ENCODE results near the gene OSCP1.
"Not testable (repeated sequence)": the region's sequence is repeated elsewhere in the genome, so short reads cannot be mapped to it uniquely, and the experiment has no call there.

Gene OSCP1

GRCh38 chr1:36450270-36450918 is at the start of gene OSCP1:
TSS of gene OSCP1 (minus strand) at chr1:36450451. CDS start at chr1:36450369, 82 bp downstream.
- peaks cover 16% of the 10 kb centered on the region for H3K36me3 Mint-ChIP-seq (ENCODE audit: low read depth)
- H3K4me1 Mint-ChIP-seq = peaks cover 49% of the 10 kb centered on the region
- TF ChIP-seq CTCF (IDR thresholded peaks at IDR 0.05) = no peak
- H3K27ac Mint-ChIP-seq = peak within 1 kb of the TSS; percentile 96
- H3K9me3 Mint-ChIP-seq = no peaks in the 10 kb centered on the region
- peak within 1 kb of the TSS; percentile 93 for H3K4me3 Mint-ChIP-seq
- DNase-seq = peak; percentile 95
- peaks cover 8% of the 10 kb centered on the region for H3K27me3 Mint-ChIP-seq (ENCODE audit: low read depth, poor library complexity)

DNA sequence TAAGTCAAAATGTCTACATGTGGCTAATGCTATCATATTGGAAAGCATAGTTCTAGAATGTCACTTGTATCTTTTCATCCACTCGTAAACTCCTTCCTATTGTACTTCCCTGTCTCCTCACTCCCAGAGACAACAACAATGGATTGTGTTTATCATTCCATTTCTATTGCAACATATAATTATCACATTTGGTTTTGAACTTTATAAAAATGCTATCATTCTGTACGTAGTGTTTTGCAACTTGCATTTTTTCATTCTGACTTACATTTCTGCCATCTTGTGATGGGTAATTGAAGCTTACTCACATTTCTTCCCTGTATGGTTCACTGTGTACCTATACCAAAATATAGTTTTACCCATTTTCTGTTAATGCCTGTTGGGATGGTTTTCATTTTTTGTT is 47.0 kb upstream of the OSCP1 start:
- no peaks in the 10 kb centered on the region for H3K36me3 Mint-ChIP-seq (ENCODE audit: low read depth)
- H3K4me1 Mint-ChIP-seq = no peaks in the 10 kb centered on the region
- H3K4me3 Mint-ChIP-seq = no peak overlapping the region
- peaks cover 13% of the 10 kb centered on the region for H3K27me3 Mint-ChIP-seq (ENCODE audit: low read depth, poor library complexity)
- H3K27ac Mint-ChIP-seq = no peak overlapping the region
- no peak for TF ChIP-seq CTCF (IDR thresholded peaks at IDR 0.05)
- no peak for DNase-seq
- H3K9me3 Mint-ChIP-seq = no peaks in the 10 kb centered on the region

- H3K4me1 Mint-ChIP-seq = peaks cover 13% of the 10 kb centered on the region
- no peak for TF ChIP-seq CTCF (IDR thresholded peaks at IDR 0.05)
- H3K27ac Mint-ChIP-seq = no peak overlapping the region
- no peak overlapping the region for H3K4me3 Mint-ChIP-seq
- peaks cover 9% of the 10 kb centered on the region for H3K27me3 Mint-ChIP-seq (ENCODE audit: low read depth, poor library complexity)
- no peaks in the 10 kb centered on the region for H3K36me3 Mint-ChIP-seq (ENCODE audit: low read depth)
- DNase-seq = no peak
- H3K9me3 Mint-ChIP-seq = no peaks in the 10 kb centered on the region
Measured at GRCh38 chr1:36494971-36495370, 44.7 kb upstream of the OSCP1 start.

DNA sequence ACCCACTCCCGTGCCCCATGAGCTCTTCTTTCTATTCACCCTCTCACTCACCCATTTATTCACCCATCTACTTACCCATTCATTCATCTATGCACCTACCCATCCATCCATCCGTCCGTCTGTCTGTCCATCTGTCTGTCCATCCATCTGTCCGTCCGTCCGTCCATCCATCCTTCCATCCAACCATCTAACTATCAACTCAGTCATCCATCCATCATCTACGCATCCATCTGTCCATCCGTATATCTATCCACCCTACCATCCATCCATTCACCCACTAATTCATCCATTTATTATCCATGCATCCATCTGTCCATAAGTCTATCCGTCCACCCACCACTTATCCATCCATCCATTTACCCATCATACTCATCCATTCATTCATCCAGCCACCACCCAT is 43.3 kb upstream of the OSCP1 start:
- Mint-ChIP-seq H3K4me1 (peaks cover 28% of the 10 kb centered on the region), H3K27me3 (ENCODE audit: low read depth, poor library complexity) (peaks cover 9% of the 10 kb centered on the region), H3K36me3 (ENCODE audit: low read depth) (no peaks in the 10 kb centered on the region), H3K4me3 (no peak overlapping the region), H3K27ac (no peak overlapping the region), H3K9me3 (no peaks in the 10 kb centered on the region)
- TF ChIP-seq CTCF (IDR thresholded peaks at IDR 0.05) = no peak
- no peak for DNase-seq

GRCh38 chr1:36492491-36492890 is 42.2 kb upstream of the OSCP1 start:
- no peaks in the 10 kb centered on the region for H3K36me3 Mint-ChIP-seq (ENCODE audit: low read depth)
- TF ChIP-seq CTCF (IDR thresholded peaks at IDR 0.05) = no peak
- H3K27ac Mint-ChIP-seq = no peak overlapping the region
- peaks cover 9% of the 10 kb centered on the region for H3K27me3 Mint-ChIP-seq (ENCODE audit: low read depth, poor library complexity)
- H3K9me3 Mint-ChIP-seq = no peaks in the 10 kb centered on the region
- H3K4me3 Mint-ChIP-seq = no peak overlapping the region
- no peak for DNase-seq
- peaks cover 38% of the 10 kb centered on the region for H3K4me1 Mint-ChIP-seq

- H3K27ac Mint-ChIP-seq; H3K36me3 Mint-ChIP-seq (ENCODE audit: low read depth); H3K27me3 Mint-ChIP-seq (ENCODE audit: low read depth, poor library complexity); DNase-seq; H3K9me3 Mint-ChIP-seq; H3K4me3 Mint-ChIP-seq: not testable (repeated sequence)
- peaks cover 61% of the 10 kb centered on the region for H3K4me1 Mint-ChIP-seq
Measured at GRCh38 chr1:36489258-36490051, 39.2 kb upstream of the OSCP1 start.
